Astrocyte of the cerebellum (primary cell): ENCODE data around the gene MED13L.

Experiments
- DNase-seq: peaks from one replicate; pipeline ENCODE4 v3.0.0-alpha.2; 2011; ENCODE audit warnings: low read depth
- H3K4me3 ChIP-seq: 2 replicates; pipeline ENCODE4 v1.5.1; 2011; ENCODE audit warnings: mild to moderate bottlenecking, low read depth, low read length, moderate library complexity
- CTCF ChIP-seq: IDR thresholded peaks from 2 replicates; pipeline ENCODE4 v1.5.1; 2012; ENCODE audit warnings: low read length, low read depth, moderate library complexity, mild to moderate bottlenecking; ENCODE audit errors: missing control alignments
- in situ Hi-C: cut with HindIII; loops from 2 replicates; pipeline ENCODE4 v1.10.0; 2017; ENCODE audit warnings: low sequenced_read_pairs

The MED13L gene

GRCh38 chr12:116249938-116250337, 27.6 kb downstream of the MED13L start:
- DNase-seq = no peak
- in situ Hi-C loops = no loop called here
- TF ChIP-seq CTCF = no peak

GRCh38 chr12:116248930-116249329, 28.6 kb downstream of the MED13L start:
- in situ Hi-C loops = no loop called here
- DNase-seq = no peak
- TF ChIP-seq CTCF = no peak
- no peak overlapping the region for H3K4me3 ChIP-seq

More at GRCh38 chr12:116249938-116250337, 27.6 kb downstream of the MED13L start:
- H3K4me3 ChIP-seq = no peak overlapping the region

GRCh38 chr12:116248433-116248832, 29.1 kb downstream of the MED13L start:
- no peak for DNase-seq
- H3K4me3 ChIP-seq = no peak overlapping the region
- TF ChIP-seq CTCF = no peak
- in situ Hi-C loops = no loop called here

- no peak for TF ChIP-seq CTCF
- in situ Hi-C loops = no loop called here
- no peak for DNase-seq
- no peak overlapping the region for H3K4me3 ChIP-seq
Observed at GRCh38 chr12:116247377-116247776, 30.1 kb downstream of the MED13L start.

- DNase-seq = no peak
- in situ Hi-C loops = no loop called here
Observed at GRCh38 chr12:116246490-116247179, 30.9 kb downstream of the MED13L start.

GRCh38 chr12:116245189-116245588, 32.3 kb downstream of the MED13L start:
- DNase-seq = no peak
- no peak for TF ChIP-seq CTCF
- in situ Hi-C loops = no loop called here

More at GRCh38 chr12:116246490-116247179, 30.9 kb downstream of the MED13L start:
- no peak overlapping the region for H3K4me3 ChIP-seq
- TF ChIP-seq CTCF = no peak

More at GRCh38 chr12:116245189-116245588, 32.3 kb downstream of the MED13L start:
- no peak overlapping the region for H3K4me3 ChIP-seq
